ENCODE results near the gene ZG16B.

ZG16B gene

DNA sequence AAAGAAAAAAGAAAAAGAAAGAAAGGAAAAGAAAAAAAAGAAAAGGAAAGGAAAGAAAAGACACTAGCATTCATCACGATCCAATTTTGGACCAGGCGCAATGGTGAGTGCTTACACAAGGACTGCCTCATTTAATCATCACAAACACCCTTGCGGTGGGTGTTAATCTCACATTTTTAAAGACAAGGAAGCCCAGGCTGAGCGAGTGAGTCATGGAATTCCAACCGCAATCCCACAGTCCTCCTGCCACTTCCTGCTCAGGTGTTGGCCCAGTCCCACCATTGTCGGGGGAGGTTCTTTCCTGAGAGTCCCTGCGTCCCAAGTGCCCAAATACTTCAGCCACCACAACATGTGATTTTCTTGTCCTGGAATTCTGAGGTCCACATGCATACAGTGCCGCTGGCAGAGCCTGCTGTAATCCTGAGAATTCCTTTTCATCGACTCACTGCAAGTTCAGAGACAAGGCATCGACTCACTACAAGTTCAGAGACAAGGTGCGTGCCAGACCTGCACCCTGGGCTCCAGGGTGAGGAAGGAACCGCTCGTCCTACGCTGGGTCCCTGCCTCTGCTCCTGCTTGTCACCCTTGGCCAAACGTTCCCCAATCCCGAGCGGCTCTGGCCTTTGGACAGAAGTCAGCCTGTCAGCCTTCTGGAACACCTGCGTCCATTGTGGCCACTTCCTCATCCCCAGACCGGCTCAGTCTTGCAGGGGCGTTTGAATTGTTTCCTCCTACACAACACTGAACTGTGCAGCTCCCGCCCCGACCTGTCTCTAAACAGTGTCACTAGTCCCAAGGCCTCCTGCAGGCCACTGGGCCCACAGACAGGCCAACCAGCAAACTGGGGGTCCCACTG, 5.8 kb downstream of the ZG16B start (continued):
- TF ChIP-seq, protein P1, sequence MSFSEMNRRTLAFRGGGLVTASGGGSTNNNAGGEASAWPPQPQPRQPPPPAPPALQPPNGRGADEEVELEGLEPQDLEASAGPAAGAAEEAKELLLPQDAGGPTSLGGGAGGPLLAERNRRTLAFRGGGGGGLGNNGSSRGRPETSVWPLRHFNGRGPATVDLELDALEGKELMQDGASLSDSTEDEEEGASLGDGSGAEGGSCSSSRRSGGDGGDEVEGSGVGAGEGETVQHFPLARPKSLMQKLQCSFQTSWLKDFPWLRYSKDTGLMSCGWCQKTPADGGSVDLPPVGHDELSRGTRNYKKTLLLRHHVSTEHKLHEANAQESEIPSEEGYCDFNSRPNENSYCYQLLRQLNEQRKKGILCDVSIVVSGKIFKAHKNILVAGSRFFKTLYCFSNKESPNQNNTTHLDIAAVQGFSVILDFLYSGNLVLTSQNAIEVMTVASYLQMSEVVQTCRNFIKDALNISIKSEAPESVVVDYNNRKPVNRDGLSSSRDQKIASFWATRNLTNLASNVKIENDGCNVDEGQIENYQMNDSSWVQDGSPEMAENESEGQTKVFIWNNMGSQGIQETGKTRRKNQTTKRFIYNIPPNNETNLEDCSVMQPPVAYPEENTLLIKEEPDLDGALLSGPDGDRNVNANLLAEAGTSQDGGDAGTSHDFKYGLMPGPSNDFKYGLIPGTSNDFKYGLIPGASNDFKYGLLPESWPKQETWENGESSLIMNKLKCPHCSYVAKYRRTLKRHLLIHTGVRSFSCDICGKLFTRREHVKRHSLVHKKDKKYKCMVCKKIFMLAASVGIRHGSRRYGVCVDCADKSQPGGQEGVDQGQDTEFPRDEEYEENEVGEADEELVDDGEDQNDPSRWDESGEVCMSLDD (tag by site-specific recombination; IDR thresholded peaks at IDR 0.05) = no peak
- peak; percentile 62; the same call in 1 of the 2 replicates for TF ChIP-seq ZEB2 (tag by site-specific recombination; IDR thresholded peaks at IDR 0.05)

DNA sequence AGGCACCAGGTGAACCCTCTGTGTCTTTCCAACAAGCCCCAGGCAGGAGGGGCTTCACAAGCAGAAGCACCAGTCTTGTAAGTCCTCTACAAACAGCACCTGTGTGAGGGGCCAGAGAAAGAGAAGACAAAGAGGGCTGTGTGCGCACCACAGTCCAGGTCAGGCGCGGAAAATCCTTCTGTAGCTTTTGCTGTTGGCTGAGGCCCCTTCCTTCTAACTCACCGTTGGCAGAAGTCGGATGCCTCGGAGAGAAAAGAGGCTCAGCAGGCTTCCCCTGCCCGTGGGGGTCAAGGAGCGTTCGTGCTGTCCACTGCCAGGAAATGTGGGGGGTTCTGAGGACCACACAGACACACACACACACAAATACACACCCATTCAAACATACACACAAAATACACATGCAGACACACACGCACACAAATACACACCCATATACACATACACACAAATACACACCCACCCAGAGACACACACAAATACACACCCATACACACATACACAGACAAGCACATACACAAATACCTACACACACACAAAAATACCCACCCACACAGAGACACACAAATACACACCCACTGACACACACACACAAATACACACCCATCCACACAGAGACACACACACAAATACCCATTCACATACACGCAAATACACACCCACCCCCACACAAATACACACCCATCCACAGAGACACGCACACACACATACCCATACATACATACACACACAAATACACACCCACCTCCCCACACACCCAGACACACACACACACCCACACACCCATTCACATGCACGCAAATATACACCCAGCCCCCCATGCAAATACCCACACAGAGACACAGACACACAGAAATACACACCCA, 6.8 kb downstream of the ZG16B start:
- POLR2A ChIA-PET = interaction anchor here (0.6 kb wide), 1 partner anchor 15 kb away, joined by 3 read pairs; no protein-coding TSS in a partner anchor
- CTCF ChIA-PET = interaction anchor here (0.7 to 0.9 kb wide), 2 partner anchors 8 to 36 kb away, joined by 3 to 4 read pairs; no protein-coding TSS in a partner anchor
- H3K4me3 ChIP-seq (ENCODE audit: low read depth, low read length) = no peak overlapping the region
- no peaks in the 10 kb centered on the region for H3K36me3 ChIP-seq (ENCODE audit: control insufficient read depth in 2 of 2, insufficient read depth in 1 of 2, low read length in 2 of 2)
- H3K27ac ChIP-seq (ENCODE audit: extremely low read depth, low read depth, low read length) = no peak overlapping the region
- H3K4me1 ChIP-seq (ENCODE audit: control insufficient read depth, insufficient read depth, low read length) = no peaks in the 10 kb centered on the region
- no peaks in the 10 kb centered on the region for H3K9me3 ChIP-seq (ENCODE audit: control insufficient read depth, insufficient read depth, low read depth, low read length)
- no peak for TF ChIP-seq ZNF121 (tag by site-specific recombination; IDR thresholded peaks at IDR 0.05)
- no peak for TF ChIP-seq ZNF394 (tag by site-specific recombination; IDR thresholded peaks at IDR 0.05; ENCODE audit: borderline replicate concordance)
- no peak for TF ChIP-seq ZNF549 (tag by site-specific recombination; IDR thresholded peaks at IDR 0.05)
- no peak for TF ChIP-seq YY1 (tag by site-specific recombination; IDR thresholded peaks at IDR 0.05)
- 0 out of 2 replicates have a peak, but pooled peaks have one; percentile 25 for TF ChIP-seq ZNF311 (tag by site-specific recombination; IDR thresholded peaks at IDR 0.05; ENCODE audit: borderline replicate concordance)
- TF ChIP-seq, protein P2, sequence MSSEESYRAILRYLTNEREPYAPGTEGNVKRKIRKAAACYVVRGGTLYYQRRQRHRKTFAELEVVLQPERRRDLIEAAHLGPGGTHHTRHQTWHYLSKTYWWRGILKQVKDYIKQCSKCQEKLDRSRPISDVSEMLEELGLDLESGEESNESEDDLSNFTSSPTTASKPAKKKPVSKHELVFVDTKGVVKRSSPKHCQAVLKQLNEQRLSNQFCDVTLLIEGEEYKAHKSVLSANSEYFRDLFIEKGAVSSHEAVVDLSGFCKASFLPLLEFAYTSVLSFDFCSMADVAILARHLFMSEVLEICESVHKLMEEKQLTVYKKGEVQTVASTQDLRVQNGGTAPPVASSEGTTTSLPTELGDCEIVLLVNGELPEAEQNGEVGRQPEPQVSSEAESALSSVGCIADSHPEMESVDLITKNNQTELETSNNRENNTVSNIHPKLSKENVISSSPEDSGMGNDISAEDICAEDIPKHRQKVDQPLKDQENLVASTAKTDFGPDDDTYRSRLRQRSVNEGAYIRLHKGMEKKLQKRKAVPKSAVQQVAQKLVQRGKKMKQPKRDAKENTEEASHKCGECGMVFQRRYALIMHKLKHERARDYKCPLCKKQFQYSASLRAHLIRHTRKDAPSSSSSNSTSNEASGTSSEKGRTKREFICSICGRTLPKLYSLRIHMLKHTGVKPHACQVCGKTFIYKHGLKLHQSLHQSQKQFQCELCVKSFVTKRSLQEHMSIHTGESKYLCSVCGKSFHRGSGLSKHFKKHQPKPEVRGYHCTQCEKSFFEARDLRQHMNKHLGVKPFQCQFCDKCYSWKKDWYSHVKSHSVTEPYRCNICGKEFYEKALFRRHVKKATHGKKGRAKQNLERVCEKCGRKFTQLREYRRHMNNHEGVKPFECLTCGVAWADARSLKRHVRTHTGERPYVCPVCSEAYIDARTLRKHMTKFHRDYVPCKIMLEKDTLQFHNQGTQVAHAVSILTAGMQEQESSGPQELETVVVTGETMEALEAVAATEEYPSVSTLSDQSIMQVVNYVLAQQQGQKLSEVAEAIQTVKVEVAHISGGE (tag by site-specific recombination; conservative IDR thresholded peaks at IDR 0.05; ENCODE audit: low read depth) = no peak
- TF ChIP-seq ZNF146 (tag by site-specific recombination; IDR thresholded peaks at IDR 0.05) = peak; percentile 5; the same call in 1 of the 2 replicates
- TF ChIP-seq, protein P3, sequence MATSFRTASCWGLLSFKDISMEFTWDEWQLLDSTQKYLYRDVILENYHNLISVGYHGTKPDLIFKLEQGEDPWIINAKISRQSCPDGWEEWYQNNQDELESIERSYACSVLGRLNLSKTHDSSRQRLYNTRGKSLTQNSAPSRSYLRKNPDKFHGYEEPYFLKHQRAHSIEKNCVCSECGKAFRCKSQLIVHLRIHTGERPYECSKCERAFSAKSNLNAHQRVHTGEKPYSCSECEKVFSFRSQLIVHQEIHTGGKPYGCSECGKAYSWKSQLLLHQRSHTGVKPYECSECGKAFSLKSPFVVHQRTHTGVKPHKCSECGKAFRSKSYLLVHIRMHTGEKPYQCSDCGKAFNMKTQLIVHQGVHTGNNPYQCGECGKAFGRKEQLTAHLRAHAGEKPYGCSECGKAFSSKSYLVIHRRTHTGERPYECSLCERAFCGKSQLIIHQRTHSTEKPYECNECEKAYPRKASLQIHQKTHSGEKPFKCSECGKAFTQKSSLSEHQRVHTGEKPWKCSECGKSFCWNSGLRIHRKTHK (tag by site-specific recombination; IDR thresholded peaks at IDR 0.05) = no peak
- 0 out of 2 replicates have a peak, but pooled peaks have one; percentile 10 for TF ChIP-seq ZNF560 (tag by site-specific recombination; IDR thresholded peaks at IDR 0.05; ENCODE audit: borderline replicate concordance)
- TF ChIP-seq KLF1 (tag by site-specific recombination; IDR thresholded peaks at IDR 0.05) = 0 out of 2 replicates have a peak, but pooled peaks have one; percentile 10
- TF ChIP-seq ZXDB (tag by site-specific recombination; IDR thresholded peaks at IDR 0.05) = no peak
- TF ChIP-seq ZEB2 (tag by site-specific recombination; IDR thresholded peaks at IDR 0.05) = no peak
- TF ChIP-seq ZNF530 (tag by site-specific recombination; IDR thresholded peaks at IDR 0.05; ENCODE audit: low read depth) = no peak
- no peak for TF ChIP-seq SALL2 (tag by site-specific recombination; IDR thresholded peaks at IDR 0.05; ENCODE audit: borderline replicate concordance)
- no peak for TF ChIP-seq ZNF239 (tag by site-specific recombination; IDR thresholded peaks at IDR 0.05)
- TF ChIP-seq ZNF354C (tag by site-specific recombination; IDR thresholded peaks at IDR 0.05; ENCODE audit: borderline replicate concordance, low read depth) = no peak
- TF ChIP-seq ZNF157 (tag by site-specific recombination; IDR thresholded peaks at IDR 0.05) = no peak
- no peak for TF ChIP-seq SCRT2 (tag by site-specific recombination; IDR thresholded peaks at IDR 0.05)
- TF ChIP-seq ZNF324 (tag by site-specific recombination; IDR thresholded peaks at IDR 0.05) = no peak
- no peak for TF ChIP-seq ZNF768 (tag by site-specific recombination; IDR thresholded peaks at IDR 0.05)
- 0 out of 2 replicates have a peak, but pooled peaks have one; percentile 44 for TF ChIP-seq ZNF571 (tag by site-specific recombination; IDR thresholded peaks at IDR 0.05)
- no peak for TF ChIP-seq ZFP37 (tag by site-specific recombination; IDR thresholded peaks at IDR 0.05)
- TF ChIP-seq ZNF274 (IDR thresholded peaks at IDR 0.05; ENCODE audit: low read length) = no peak
- no peak for TF ChIP-seq ZNF274 (tag by site-specific recombination; IDR thresholded peaks at IDR 0.05; ENCODE audit: borderline replicate concordance)
- no peak for TF ChIP-seq ZNF426 (tag by site-specific recombination; IDR thresholded peaks at IDR 0.05)
- no peak for TF ChIP-seq KLF16 (tag by site-specific recombination; IDR thresholded peaks at IDR 0.05)
